ENCODE data around the gene PRKG1. TPM values are rescaled to one million over a fixed set of nuclear protein-coding genes. Genes with fewer than 3 reads are reported as not detected.

PRKG1 gene
- total and polyA plus RNA-seq, 4 donors: 0.46 to 5.1 (median 1.5) TPM

- Histone ChIP-seq H3K4me1 (ENCODE audit: control insufficient read depth in 4 of 4, insufficient read depth in 4 of 4, low read length in 3 of 4) (no peaks in the 10 kb centered on the region), H3K4me3 (ENCODE audit: low read depth in 1 of 3, low read length in 3 of 3) (no peak overlapping the region), H3K27me3 (ENCODE audit: control insufficient read depth in 4 of 4, insufficient read depth in 4 of 4, low read length in 3 of 4) (no peaks in the 10 kb centered on the region), H3K27ac (ENCODE audit: low read depth in 1 of 2, low read length in 2 of 2) (no peak overlapping the region), H3K9ac (ENCODE audit: low read depth in 1 of 2, low read length in 2 of 2) (no peak overlapping the region), H3K9me3 (ENCODE audit: control insufficient read depth in 4 of 4, low read length in 3 of 4) (peaks cover 0 to 4% (median 0%) of the 10 kb centered on the region in 4 donors), H3K36me3 (ENCODE audit: control insufficient read depth in 4 of 4, insufficient read depth in 3 of 4, low read depth in 1 of 4, low read length in 3 of 4) (no peaks in the 10 kb centered on the region)
- 65% methylated on average over 3 of the region's 3 CpGs for WGBS
- no peak for DNase-seq (ENCODE audit: low spot score)
- TF ChIP-seq NR2F2 (IDR thresholded peaks at IDR 0.05) (no peak), SP1 (IDR thresholded peaks at IDR 0.05) (no peak), FOXA1 (IDR thresholded peaks at IDR 0.05) (no peak), YY1 (IDR thresholded peaks at IDR 0.05) (no peak), CTCF (IDR thresholded peaks at IDR 0.05; ENCODE audit: low read depth, low read length, missing input control) (no peak), HNF4A (conservative IDR thresholded peaks at IDR 0.05) (no peak), TAF1 (conservative IDR thresholded peaks at IDR 0.05) (no peak), ZBTB33 (IDR thresholded peaks at IDR 0.05) (no peak), ATF3 (IDR thresholded peaks at IDR 0.05) (no peak), RXRA (IDR thresholded peaks at IDR 0.05) (no peak), REST (IDR thresholded peaks at IDR 0.05) (no peak), MAX (IDR thresholded peaks at IDR 0.05) (no peak), RAD21 (IDR thresholded peaks at IDR 0.05) (no peak), FOXA2 (IDR thresholded peaks at IDR 0.05) (no peak), GABPA (IDR thresholded peaks at IDR 0.05 in 1 of 2, conservative IDR thresholded peaks at IDR 0.05 in 1 of 2) (no peak)
Observed at GRCh38 chr10:51313773-51314478, 239.6 kb downstream of the PRKG1 start.
